Measurements from ENCODE around the gene CFAP97. TPM values are rescaled to one million over a fixed set of nuclear protein-coding genes. Genes with fewer than 3 reads are reported as not detected.
"Not testable (repeated sequence)": the region's sequence is repeated elsewhere in the genome, so short reads cannot be mapped to it uniquely, and the experiment has no call there.

CFAP97 gene
- 17.6 and 27.7 TPM in 2 replicates for total RNA-seq (2014; rRNA removed; shearing (Covaris generic))

DNA sequence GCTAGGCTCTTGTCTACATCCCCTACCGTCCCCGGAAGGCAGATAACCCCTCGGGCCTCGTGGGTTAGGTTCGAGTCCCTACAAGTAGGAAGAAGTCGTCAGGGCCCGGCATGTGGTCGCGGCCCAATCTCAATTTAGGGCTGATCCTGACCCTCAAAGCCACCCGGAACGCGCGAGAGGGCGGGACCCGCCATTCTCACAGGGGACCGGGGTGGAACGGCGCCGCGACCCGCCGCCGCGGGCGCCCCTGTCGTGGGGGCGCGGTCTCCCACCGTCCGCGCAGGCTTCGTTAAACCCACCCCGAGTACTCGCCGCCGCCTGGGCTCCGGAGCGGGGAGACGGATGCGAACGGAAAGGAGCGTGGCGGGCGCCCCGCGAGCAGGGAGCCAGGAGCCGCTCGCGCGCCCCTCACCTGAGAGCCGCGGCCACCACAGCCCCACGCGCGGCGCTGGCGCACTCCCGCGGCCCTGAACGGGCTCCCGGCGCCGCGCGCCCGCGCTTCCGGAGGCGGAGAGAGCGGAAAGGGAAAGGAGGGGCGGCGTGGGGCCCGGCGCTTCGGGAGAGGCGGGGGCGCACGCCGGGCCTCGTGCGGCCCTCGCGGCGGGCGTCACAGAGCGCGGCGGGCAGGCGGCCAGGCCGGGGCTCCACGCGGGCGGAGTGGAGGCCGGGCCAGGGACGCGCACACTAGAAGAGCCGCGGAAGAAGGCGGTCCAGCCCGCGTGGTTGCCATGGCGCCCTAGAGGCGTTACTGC lies at the start of gene CFAP97:
Gene CFAP97 (minus strand): TSS at position 515 of the 752 bp plus-strand sequence. CDS start 12,804 bp downstream, outside the sequence.
- DNase-seq (ENCODE audit: low spot score), result peak; percentile 76

DNA sequence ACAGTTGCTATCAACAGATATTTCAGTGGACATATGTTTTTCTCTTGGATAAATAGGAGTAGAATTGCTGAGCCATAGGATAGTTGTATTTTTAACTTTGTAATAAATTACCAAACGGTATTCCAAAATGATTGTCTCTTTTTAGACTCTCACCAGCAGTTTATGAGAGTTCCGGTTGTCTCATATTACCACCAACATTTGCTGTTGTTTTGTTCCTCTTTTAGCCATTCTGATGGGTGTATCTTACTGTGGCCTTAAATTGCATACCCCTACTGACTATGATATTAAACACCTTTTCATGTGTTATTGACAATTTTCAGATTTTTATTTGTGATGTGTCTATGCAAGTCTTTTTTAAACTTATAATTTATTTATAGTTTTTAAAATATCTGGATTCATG lies 45.3 kb upstream of the CFAP97 start:
- no peak for DNase-seq (ENCODE audit: low spot score)

DNA sequence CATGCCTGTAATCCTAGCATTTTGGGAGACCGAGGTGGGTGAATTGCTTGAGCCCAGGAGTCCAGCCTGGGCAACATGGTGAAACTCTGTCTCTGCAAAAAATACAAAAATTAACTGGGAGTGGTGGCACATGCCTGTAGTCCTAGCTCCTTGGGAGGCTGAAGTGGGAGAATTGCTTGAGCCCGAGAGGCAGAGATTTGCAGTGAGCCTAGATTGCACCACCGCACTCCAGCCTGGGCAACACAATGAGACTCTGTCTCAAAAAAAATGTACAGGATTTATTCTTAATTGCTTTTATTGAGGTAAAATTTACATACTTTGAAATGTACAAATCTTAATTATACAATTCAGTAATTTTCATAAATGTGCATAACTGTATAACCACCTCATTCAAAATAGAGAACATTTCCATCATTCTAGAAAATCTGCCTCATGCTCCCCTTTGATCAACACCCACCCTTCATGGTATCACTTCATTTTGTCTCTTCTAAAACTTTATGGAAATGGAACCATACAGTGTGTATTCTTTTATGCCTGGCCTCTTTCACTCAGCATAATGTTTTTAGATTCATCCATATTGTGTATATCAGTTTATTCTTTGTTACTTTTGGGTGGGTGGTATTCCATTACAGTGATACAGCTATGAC lies 44.7 kb upstream of the CFAP97 start:
- no peak for DNase-seq (ENCODE audit: low spot score)

GRCh38 chr4:185247151-185247550 lies 43.4 kb upstream of the CFAP97 start:
- DNase-seq (ENCODE audit: low spot score), result no peak

DNA sequence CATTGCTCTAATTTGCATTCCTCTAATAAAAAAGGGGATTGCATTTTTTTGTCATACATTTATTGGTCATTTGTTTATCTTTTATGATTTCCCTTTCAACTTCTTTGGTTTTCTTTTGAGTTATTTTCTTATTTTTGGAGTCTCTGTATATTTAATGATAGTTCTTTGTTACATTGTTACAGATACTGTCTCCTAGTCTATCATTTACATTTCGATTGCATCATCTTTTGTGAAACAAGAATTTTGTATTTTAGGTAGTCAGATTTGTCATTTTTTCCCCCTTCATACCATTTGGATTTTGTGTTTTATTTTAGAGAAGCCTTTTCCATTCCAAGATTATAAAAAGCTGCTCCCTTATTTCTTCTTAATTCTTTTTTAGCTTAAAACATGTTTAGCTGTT lies 42.7 kb upstream of the CFAP97 start:
- DNase-seq (ENCODE audit: low spot score), result no peak

DNA sequence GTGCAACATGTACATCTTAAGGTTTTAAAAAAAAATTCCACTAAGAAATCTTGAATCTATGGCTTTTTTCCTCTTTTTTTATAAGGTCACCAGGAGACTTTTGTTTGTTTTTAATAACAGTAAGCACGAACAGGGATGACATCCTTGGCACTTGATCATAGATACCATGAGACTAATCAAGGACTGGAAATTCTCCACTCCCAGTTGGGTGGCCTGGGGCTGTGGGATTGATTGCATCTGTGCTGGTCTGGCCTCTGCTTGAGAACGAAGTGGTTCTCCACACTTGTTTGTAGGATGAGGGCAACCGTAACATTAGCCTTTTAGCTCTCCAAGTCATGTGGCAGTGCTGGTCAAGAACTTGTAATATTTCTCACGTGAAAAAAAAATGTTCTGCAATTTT lies 41.0 kb upstream of the CFAP97 start:
- no peak for DNase-seq (ENCODE audit: low spot score)

GRCh38 chr4:185243879-185244278 lies 40.1 kb upstream of the CFAP97 start:
- DNase-seq (ENCODE audit: low spot score), result no peak

DNA sequence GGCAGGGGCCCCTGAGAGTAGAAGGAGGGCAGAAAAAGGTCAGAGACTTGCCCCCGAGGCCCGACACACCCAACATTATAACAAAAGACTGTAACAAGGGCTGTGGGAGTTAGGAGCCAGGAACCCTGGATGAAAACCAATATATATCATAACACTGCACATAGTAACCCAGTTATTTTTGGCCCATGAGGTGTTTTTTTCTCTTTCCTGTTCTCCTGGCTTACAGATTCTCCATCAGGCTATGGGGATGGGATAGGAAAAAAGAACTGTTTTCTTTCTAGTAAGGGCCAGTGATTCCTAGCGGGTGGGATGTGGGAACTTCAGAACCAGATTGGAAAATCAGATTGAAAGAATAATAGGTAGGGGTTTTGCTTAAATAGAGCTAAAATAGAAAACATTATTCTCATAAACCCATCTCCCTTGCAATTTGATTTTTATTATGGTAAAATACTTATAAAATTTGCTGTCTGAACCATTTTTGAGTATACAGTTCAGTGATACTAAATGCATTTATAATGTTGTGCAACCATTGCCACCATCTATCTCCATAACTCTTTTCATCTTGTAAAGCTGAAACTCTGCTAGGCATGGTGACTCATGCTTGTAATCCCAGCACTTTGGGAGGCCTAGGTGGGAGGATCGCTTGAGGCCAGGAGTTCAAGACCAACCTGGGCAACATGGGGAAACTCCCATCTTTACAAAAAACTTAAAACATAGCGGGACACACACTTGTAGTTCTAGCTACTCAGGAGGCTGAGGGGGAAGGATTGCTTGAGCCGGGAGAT lies 39.1 kb upstream of the CFAP97 start:
- no peak for DNase-seq (ENCODE audit: low spot score)

GRCh38 chr4:185240486-185240885 lies 36.7 kb upstream of the CFAP97 start:
- DNase-seq (ENCODE audit: low spot score), result not testable (repeated sequence)

- DNase-seq (ENCODE audit: low spot score), result no peak
These were observed 35.0 kb upstream of the CFAP97 start for GRCh38 chr4:185238750-185239149.

- DNase-seq (ENCODE audit: low spot score), result no peak
These were observed 34.4 kb upstream of the CFAP97 start for GRCh38 chr4:185238215-185238681.

DNA sequence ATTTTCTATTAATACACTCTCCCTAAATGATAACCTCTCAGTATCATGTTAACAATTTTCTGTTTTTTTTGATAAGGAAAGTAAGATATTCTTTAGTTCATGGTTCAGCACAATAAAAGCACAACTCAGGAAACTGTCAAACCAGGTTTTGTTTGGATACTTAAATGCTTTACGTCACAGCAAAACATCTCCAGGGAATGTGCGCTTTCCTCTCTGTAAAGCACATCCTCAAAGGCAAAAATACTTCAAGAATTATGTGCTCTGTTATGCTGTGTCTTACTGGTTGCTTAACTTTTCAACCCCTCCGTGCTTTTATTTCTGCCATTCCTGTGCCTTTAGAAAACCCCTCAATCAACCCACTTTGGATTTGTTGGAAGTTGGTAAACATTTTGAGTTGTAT lies 33.4 kb upstream of the CFAP97 start:
- no peak for DNase-seq (ENCODE audit: low spot score)

GRCh38 chr4:185235843-185236503 lies 32.2 kb upstream of the CFAP97 start:
- DNase-seq (ENCODE audit: low spot score), result peak; percentile 49

DNA sequence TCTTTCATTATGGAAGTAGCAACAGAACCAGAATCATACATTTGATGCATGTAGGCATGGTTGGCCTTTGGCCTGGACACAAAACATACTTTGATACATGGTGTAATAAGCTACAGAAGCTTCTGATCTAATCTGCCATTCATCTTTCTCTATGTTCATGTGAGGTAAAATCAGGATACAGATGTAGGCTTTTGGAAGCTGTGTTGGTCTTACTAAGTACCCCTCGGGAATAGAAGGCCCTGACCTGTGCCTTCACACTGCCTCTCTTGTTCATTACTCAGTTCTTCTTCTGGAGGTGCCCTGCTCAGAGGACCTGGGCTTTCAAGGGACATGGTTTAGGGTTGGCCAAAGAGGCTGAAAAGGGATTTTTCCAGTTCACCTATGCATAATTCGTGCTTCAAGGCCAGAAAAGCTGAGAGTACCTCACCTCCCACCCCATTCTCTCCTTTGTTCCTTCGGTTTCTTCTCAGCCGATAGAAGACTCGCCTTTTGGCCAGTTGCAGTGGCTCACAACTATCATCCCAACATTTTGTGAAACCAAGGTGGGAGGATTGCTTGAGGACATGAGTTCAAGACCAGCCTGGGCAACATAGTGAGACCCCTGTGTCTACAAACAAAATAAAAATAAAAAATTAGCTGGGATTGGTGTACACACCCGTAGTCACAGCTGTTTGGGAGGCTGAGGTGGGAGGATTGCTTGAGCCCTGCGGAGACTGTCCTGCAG lies 31.5 kb upstream of the CFAP97 start:
- DNase-seq (ENCODE audit: low spot score), result no peak

- DNase-seq (ENCODE audit: low spot score), result no peak
These were observed 28.6 kb upstream of the CFAP97 start for GRCh38 chr4:185232370-185232769.

- no peak for DNase-seq (ENCODE audit: low spot score)
These were observed 25.4 kb upstream of the CFAP97 start for GRCh38 chr4:185229021-185229818.

- no peak for DNase-seq (ENCODE audit: low spot score)
These were observed 24.0 kb upstream of the CFAP97 start for GRCh38 chr4:185227713-185228278.

- no peak for DNase-seq (ENCODE audit: low spot score)
These were observed 23.3 kb upstream of the CFAP97 start for GRCh38 chr4:185227131-185227551.

- DNase-seq (ENCODE audit: low spot score), result no peak
These were observed 22.1 kb upstream of the CFAP97 start for GRCh38 chr4:185225940-185226339.

DNA sequence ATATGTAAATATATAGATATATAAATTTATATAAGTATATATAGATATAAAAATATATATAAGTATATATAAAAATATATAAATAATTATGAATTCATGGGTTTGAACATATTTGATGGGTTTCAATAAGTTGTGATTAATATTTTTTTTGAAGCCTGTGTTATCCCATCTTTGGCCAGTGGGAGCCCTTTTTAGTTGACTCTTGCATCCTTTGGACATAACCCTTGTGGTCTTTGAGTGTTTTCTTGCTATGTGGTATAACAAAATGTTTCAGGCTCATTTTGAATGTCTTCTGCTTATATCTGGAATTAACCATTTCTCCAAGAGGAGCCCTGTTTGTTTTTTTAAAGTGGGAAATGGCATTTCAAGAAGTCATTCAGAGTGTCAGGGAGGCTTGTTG lies 20.8 kb upstream of the CFAP97 start:
- DNase-seq (ENCODE audit: low spot score), result no peak

All from H4 (cell line).